Pulmonary artery endothelial cell (primary cell): Measurements from ENCODE around the gene GP9. TPM values are rescaled to one million over a fixed set of nuclear protein-coding genes. Genes with fewer than 3 reads are reported as not detected.
"Not testable (repeated sequence)": the region's sequence is repeated elsewhere in the genome, so short reads cannot be mapped to it uniquely, and the experiment has no call there.

Source experiments
- DNase-seq: peaks from one replicate; pipeline ENCODE4 v3.0.0-alpha.2; 2011; ENCODE audit warnings: low read depth, low spot score
- total RNA-seq: library from RNA; depleted of rRNA; stranded (reverse); fragments of >200 nt; gene quantifications from 2 replicates; pipeline ENCODE4 v1.2.3, GENCODE V29; 2014

The GP9 gene
- total RNA-seq, 1 donor from 2014 or later, result not detected

- no peak for DNase-seq
Measured at GRCh38 chr3:129070086-129070885, 9.7 kb downstream of the GP9 start.

- no peak for DNase-seq
Measured at GRCh38 chr3:129077222-129077621, 16.6 kb downstream of the GP9 start.

- DNase-seq, result no peak
Measured at GRCh38 chr3:129078510-129078909, 17.9 kb downstream of the GP9 start.

- no peak for DNase-seq
Measured at GRCh38 chr3:129081503-129081902, 20.9 kb downstream of the GP9 start.

- DNase-seq, result no peak
Measured at GRCh38 chr3:129082026-129082425, 21.4 kb downstream of the GP9 start.

GRCh38 chr3:129084501-129084900 lies 23.9 kb downstream of the GP9 start:
- no peak for DNase-seq

GRCh38 chr3:129085165-129085715 lies 24.7 kb downstream of the GP9 start:
- DNase-seq, result no peak

- no peak for DNase-seq
Measured at GRCh38 chr3:129085818-129086217, 25.2 kb downstream of the GP9 start.

- no peak for DNase-seq
Measured at GRCh38 chr3:129087138-129087702, 26.6 kb downstream of the GP9 start.

- not testable (repeated sequence) for DNase-seq
Measured at GRCh38 chr3:129087904-129088303, 27.3 kb downstream of the GP9 start.

GRCh38 chr3:129088312-129088711 lies 27.7 kb downstream of the GP9 start:
- not testable (repeated sequence) for DNase-seq

- no peak for DNase-seq
Measured at GRCh38 chr3:129095285-129095684, 34.7 kb downstream of the GP9 start.

- no peak for DNase-seq
Measured at GRCh38 chr3:129100274-129100673, 39.7 kb downstream of the GP9 start.

- DNase-seq, result no peak
Measured at GRCh38 chr3:129101370-129102138, 41.0 kb downstream of the GP9 start.

- no peak for DNase-seq
Measured at GRCh38 chr3:129103296-129103695, 42.7 kb downstream of the GP9 start.

- no peak for DNase-seq
Measured at GRCh38 chr3:129104051-129104450, 43.5 kb downstream of the GP9 start.

GRCh38 chr3:129104498-129105079 lies 44.0 kb downstream of the GP9 start:
- DNase-seq, result no peak

GRCh38 chr3:129105862-129106261 lies 45.3 kb downstream of the GP9 start:
- DNase-seq, result no peak

- no peak for DNase-seq
Measured at GRCh38 chr3:129106320-129106719, 45.7 kb downstream of the GP9 start.

GRCh38 chr3:129106866-129107565 lies 46.4 kb downstream of the GP9 start:
- DNase-seq, result no peak

GRCh38 chr3:129107793-129108192 lies 47.2 kb downstream of the GP9 start:
- DNase-seq, result no peak
